Omental fat pad (tissue), 4 donors: ENCODE data around the gene MYCBPAP. TPM values are rescaled to one million over a fixed set of nuclear protein-coding genes. Genes with fewer than 3 reads are reported as not detected.

ENCODE experiments used
- ATAC-seq: fragments of 150-250 bp; one replicate; pipeline ENCODE4 v1.9.1; 2016; ENCODE audit warnings: mild to moderate bottlenecking, moderate library complexity; ENCODE audit not compliant: low FRiP score
- DNase-seq: peaks from one replicate; pipeline ENCODE4 v3.0.0-alpha.2; 2019; ENCODE audit warnings: low spot score
- total RNA-seq, 4 donors: library from RNA; depleted of rRNA; stranded (reverse); fragments of >200 nt; gene quantifications; one replicate each; pipeline ENCODE4 v1.1.0, GENCODE V29; 2016
- TF ChIP-seq, protein P1 (sequence below), 3 donors: fragments of 450-650 bp; IDR thresholded peaks; one replicate each; pipeline ENCODE4 v1.5.1; 2016 to 2017; ENCODE audit warnings: antibody characterized with exemption in 3 of 3, mild to moderate bottlenecking in 3 of 3, moderate library complexity in 2 of 3

MYCBPAP gene
- total RNA-seq, 4 donors from 2014 or later, result 0.36 to 1.9 (median 1.0) TPM; not detected in 1

DNA sequence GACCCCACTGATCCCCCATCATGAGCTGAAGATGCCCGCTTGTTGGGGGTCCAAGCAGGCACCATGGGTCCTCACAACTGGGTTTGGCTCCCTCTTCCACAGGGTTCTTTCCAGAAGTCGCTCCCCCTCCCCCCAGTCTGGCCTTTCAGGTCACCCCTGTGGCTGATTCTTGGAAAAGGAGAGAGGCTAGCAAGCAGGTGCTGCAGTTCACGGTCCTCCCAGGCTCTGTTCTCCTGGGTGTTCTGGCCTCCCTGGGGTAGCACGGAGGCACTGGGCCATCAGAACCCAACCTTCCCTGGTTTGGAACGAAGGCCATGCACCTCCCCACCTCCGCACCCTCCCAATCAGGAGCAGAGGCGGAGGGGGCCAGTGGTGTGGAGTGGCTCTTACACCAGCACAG, 71.2 kb downstream of the MYCBPAP start:
- DNase-seq (no peak), ATAC-seq (no peak)
- TF ChIP-seq, protein P1, sequence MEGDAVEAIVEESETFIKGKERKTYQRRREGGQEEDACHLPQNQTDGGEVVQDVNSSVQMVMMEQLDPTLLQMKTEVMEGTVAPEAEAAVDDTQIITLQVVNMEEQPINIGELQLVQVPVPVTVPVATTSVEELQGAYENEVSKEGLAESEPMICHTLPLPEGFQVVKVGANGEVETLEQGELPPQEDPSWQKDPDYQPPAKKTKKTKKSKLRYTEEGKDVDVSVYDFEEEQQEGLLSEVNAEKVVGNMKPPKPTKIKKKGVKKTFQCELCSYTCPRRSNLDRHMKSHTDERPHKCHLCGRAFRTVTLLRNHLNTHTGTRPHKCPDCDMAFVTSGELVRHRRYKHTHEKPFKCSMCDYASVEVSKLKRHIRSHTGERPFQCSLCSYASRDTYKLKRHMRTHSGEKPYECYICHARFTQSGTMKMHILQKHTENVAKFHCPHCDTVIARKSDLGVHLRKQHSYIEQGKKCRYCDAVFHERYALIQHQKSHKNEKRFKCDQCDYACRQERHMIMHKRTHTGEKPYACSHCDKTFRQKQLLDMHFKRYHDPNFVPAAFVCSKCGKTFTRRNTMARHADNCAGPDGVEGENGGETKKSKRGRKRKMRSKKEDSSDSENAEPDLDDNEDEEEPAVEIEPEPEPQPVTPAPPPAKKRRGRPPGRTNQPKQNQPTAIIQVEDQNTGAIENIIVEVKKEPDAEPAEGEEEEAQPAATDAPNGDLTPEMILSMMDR (IDR thresholded peaks at IDR 0.05), result no peak

DNA sequence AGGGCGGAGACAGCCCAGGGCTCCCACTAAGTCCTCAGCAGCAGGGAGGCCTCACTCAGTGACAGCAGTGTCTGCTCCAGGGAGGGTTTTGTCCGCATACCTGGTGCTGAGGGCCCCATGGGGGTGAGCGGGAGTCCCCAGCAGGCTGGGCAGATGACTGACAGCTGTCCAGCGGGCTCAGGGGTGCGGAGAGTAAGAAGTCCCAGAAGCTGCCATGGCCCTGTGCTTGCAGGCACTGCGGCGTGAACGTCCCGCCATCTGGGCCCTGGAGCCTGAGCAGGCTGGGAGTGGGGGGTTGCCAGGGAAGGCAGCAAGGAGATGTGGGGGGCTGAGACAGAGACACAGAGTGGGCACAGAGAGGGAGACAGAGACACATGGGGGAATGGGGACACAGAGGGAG, 72.4 kb downstream of the MYCBPAP start:
- DNase-seq, result no peak
- TF ChIP-seq, protein P1 (IDR thresholded peaks at IDR 0.05), result no peak
- ATAC-seq, result no peak

Other genes starting within 250 kb of the MYCBPAP start
- under 1 TPM in 1 of 4 donors, not detected in 3; 0.93 TPM for gene TMEM92, start 234.0 kb upstream of the MYCBPAP start, total RNA-seq
- 10 to 100 TPM in 3 of 4 donors, 1 to 10 TPM in 1; 8.4 to 23.2 (median 16.5) TPM for gene XYLT2, start 162.3 kb upstream of the MYCBPAP start, total RNA-seq
- gene MRPL27, start 135.3 kb upstream of the MYCBPAP start, total RNA-seq, result 10 to 100 TPM; 48.9 to 71.0 (median 61.7) TPM
- gene EME1, start 135.2 kb upstream of the MYCBPAP start, total RNA-seq, result 1 to 10 TPM in 1 of 4 donors, not detected in 3; 1.1 TPM
- 100 to 1,000 TPM in 3 of 4 donors, 10 to 100 TPM in 1; 53.6 to 193 (median 102) TPM for gene LRRC59, start 110.9 kb upstream of the MYCBPAP start, total RNA-seq
- gene ACSF2, start 82.2 kb upstream of the MYCBPAP start, total RNA-seq, result 100 to 1,000 TPM in 1 of 4 donors, 10 to 100 TPM in 3; 36.6 to 140 (median 65.3) TPM
- gene CHAD, start 39.6 kb upstream of the MYCBPAP start, total RNA-seq, result not detected
- 10 to 100 TPM; 18.7 to 25.9 (median 23.4) TPM for gene RSAD1, start 29.6 kb upstream of the MYCBPAP start, total RNA-seq
- not detected for gene EPN3, start 24.3 kb downstream of the MYCBPAP start, total RNA-seq
- gene SPATA20, start 38.7 kb downstream of the MYCBPAP start, total RNA-seq, result 10 to 100 TPM; 42.8 to 65.1 (median 49.4) TPM
- gene CACNA1G, start 52.3 kb downstream of the MYCBPAP start, total RNA-seq, result 1 to 10 TPM in 2 of 4 donors, under 1 TPM in 2; 0.32 to 3.8 (median 1.2) TPM
- gene ABCC3, start 126.4 kb downstream of the MYCBPAP start, total RNA-seq, result 10 to 100 TPM in 2 of 4 donors, 1 to 10 TPM in 2; 2.8 to 19.9 (median 11.1) TPM
- 10 to 100 TPM; 55.7 to 82.4 (median 61.8) TPM for gene ANKRD40, start 199.5 kb downstream of the MYCBPAP start, total RNA-seq
- gene LUC7L3, start 211.2 kb downstream of the MYCBPAP start, total RNA-seq, result 10 to 100 TPM; 44.2 to 88.7 (median 55.2) TPM